ENCODE data around the gene PDZD2. TPM values are rescaled to one million over a fixed set of nuclear protein-coding genes. Genes with fewer than 3 reads are reported as not detected.

PDZD2 gene
- total and polyA plus RNA-seq, 2 experiments from 2014 or later = 8.3 to 16.9 TPM

GRCh38 chr5:31937226-31937625 is 298.3 kb downstream of the PDZD2 start (continued):
- TF ChIP-seq CREB1 (CRISPR knock-in tag; IDR thresholded peaks at IDR 0.05; ENCODE audit: low read depth) = no peak
- no peak for TF ChIP-seq ZNF331 (CRISPR knock-in tag; IDR thresholded peaks at IDR 0.05; ENCODE audit: low read depth)
- no peak for TF ChIP-seq JUNB (IDR thresholded peaks at IDR 0.05; ENCODE audit: unreplicated experiment)
- no peak for TF ChIP-seq ETS1 (IDR thresholded peaks at IDR 0.05)
- TF ChIP-seq ZNF114 (CRISPR knock-in tag; IDR thresholded peaks at IDR 0.05) = no peak
- no peak for TF ChIP-seq STAT1 (IDR thresholded peaks at IDR 0.05; ENCODE audit: unreplicated experiment)
- no peak for TF ChIP-seq EZH2phosphoT487 (IDR thresholded peaks at IDR 0.05; ENCODE audit: unreplicated experiment)
- no peak for TF ChIP-seq POLR2AphosphoS5 (IDR thresholded peaks at IDR 0.05; ENCODE audit: low read depth)

DNA sequence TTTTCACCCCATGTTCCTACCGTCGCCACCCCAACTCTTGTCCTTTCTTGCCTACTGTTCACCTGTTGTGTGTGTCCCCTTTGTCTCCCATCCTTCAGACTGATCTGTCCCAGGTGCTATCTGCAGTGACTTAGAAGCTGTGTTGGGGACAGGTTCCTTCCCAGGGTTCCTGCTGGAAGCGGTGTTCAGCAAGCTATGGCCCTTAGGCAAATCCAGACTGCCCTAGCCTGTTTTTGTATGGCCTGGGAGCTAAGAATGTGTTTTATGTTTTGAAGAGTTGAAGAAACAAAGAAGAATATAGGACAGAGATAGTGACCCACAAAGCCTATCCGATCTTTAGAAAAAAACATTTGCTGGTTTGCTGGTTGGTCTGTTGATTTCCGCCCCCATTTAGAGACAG is 298.8 kb downstream of the PDZD2 start:
- Histone ChIP-seq H4K20me1 (replicated peaks; ENCODE audit: insufficient read depth) (no peaks in the 10 kb centered on the region), H3K27me3 (ENCODE audit: insufficient read depth) (no peaks in the 10 kb centered on the region), H3K27ac (ENCODE audit: low read depth) (no peak overlapping the region), H3K4me2 (no peak overlapping the region), H3K4me1 (ENCODE audit: insufficient read depth) (no peaks in the 10 kb centered on the region), H3F3A (replicated peaks; ENCODE audit: low read depth) (no peaks in the 10 kb centered on the region), H3K4me3 (no peak overlapping the region), H3K36me3 (ENCODE audit: insufficient read depth) (no peaks in the 10 kb centered on the region), H3K9me2 (ENCODE audit: insufficient read depth) (peaks cover 23% of the 10 kb centered on the region; the same call in 1 of the 2 replicates), H2AFZ (no peak overlapping the region), H3K79me2 (replicated peaks; ENCODE audit: insufficient read depth) (no peaks in the 10 kb centered on the region; the same call in 1 of the 2 replicates)
- H3K4me3 Mint-ChIP-seq = no peak overlapping the region
- DNase-seq (ENCODE audit: low spot score) (no peak), ATAC-seq (no peak)
- peaks cover 4% of the 10 kb centered on the region for H3K27me3 Mint-ChIP-seq (ENCODE audit: insufficient read depth, low read depth, poor library complexity)
- H3K4me1 Mint-ChIP-seq = peaks cover 6% of the 10 kb centered on the region; the same call in 2 of the 3 replicates
- TF ChIP-seq REST (IDR thresholded peaks at IDR 0.05; ENCODE audit: unreplicated experiment) = no peak
- TF ChIP-seq JUNB (IDR thresholded peaks at IDR 0.05; ENCODE audit: unreplicated experiment) = no peak
- TF ChIP-seq ZNF114 (CRISPR knock-in tag; IDR thresholded peaks at IDR 0.05) = no peak
- peaks cover 2% of the 10 kb centered on the region; the same call in 1 of the 3 replicates for H3K36me3 Mint-ChIP-seq (ENCODE audit: low read depth)
- H3K9me3 Mint-ChIP-seq = no peaks in the 10 kb centered on the region
- no peak overlapping the region for H3K27ac Mint-ChIP-seq

DNA sequence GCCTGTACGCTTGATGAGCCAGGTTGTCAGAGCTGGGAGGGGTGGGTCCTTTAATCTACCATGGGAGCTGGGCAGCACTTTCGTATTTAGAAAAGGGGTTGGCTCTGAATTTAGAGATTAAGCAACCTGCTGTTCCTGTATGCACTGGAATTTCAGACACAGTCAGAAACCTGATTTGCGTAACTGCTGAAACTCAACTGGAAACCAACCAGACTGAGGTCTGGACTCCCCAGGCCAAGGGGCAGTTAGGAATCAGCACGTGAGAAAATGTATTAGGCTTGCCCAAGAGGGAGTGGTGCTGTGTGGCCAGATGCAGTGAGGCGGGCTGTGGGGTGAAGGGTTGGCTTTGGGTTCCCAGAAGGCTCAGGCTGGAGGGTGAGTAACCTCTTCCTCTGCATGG is 300.2 kb downstream of the PDZD2 start:
- no peaks in the 10 kb centered on the region; the same call in 1 of the 2 replicates for H3K79me2 ChIP-seq (replicated peaks; ENCODE audit: insufficient read depth)
- H3K9me3 Mint-ChIP-seq = no peaks in the 10 kb centered on the region
- ATAC-seq (no peak), DNase-seq (ENCODE audit: low spot score) (no peak)
- no peak overlapping the region for H2AFZ ChIP-seq
- no peaks in the 10 kb centered on the region for H4K20me1 ChIP-seq (replicated peaks; ENCODE audit: insufficient read depth)
- no peak overlapping the region for H3K27ac ChIP-seq (ENCODE audit: low read depth)
- no peak overlapping the region for H3K27ac Mint-ChIP-seq
- H3K4me3 Mint-ChIP-seq = no peak overlapping the region
- peaks cover 2% of the 10 kb centered on the region; the same call in 1 of the 3 replicates for H3K36me3 Mint-ChIP-seq (ENCODE audit: low read depth)
- H3K4me3 ChIP-seq = no peak overlapping the region
- peaks cover 4% of the 10 kb centered on the region for H3K27me3 Mint-ChIP-seq (ENCODE audit: insufficient read depth, low read depth, poor library complexity)
- H3K9me2 ChIP-seq (ENCODE audit: insufficient read depth) = peaks cover 23% of the 10 kb centered on the region; the same call in 1 of the 2 replicates
- no peak overlapping the region for H3K4me2 ChIP-seq
- H3K27me3 ChIP-seq (ENCODE audit: insufficient read depth) = no peaks in the 10 kb centered on the region
- no peaks in the 10 kb centered on the region for H3K4me1 ChIP-seq (ENCODE audit: insufficient read depth)
- H3K36me3 ChIP-seq (ENCODE audit: insufficient read depth) = no peaks in the 10 kb centered on the region
- peaks cover 5% of the 10 kb centered on the region; the same call in 2 of the 3 replicates for H3K4me1 Mint-ChIP-seq
- no peaks in the 10 kb centered on the region for H3F3A ChIP-seq (replicated peaks; ENCODE audit: low read depth)
- TF ChIP-seq JUNB (IDR thresholded peaks at IDR 0.05; ENCODE audit: unreplicated experiment) (no peak), EZH2 (IDR thresholded peaks at IDR 0.05; ENCODE audit: low read depth, unreplicated experiment) (no peak), ZNF114 (CRISPR knock-in tag; IDR thresholded peaks at IDR 0.05) (no peak), STAT1 (IDR thresholded peaks at IDR 0.05; ENCODE audit: unreplicated experiment) (no peak), ETS1 (IDR thresholded peaks at IDR 0.05) (no peak), EZH2phosphoT487 (IDR thresholded peaks at IDR 0.05; ENCODE audit: unreplicated experiment) (no peak)
- TF ChIP-seq, protein P1, sequence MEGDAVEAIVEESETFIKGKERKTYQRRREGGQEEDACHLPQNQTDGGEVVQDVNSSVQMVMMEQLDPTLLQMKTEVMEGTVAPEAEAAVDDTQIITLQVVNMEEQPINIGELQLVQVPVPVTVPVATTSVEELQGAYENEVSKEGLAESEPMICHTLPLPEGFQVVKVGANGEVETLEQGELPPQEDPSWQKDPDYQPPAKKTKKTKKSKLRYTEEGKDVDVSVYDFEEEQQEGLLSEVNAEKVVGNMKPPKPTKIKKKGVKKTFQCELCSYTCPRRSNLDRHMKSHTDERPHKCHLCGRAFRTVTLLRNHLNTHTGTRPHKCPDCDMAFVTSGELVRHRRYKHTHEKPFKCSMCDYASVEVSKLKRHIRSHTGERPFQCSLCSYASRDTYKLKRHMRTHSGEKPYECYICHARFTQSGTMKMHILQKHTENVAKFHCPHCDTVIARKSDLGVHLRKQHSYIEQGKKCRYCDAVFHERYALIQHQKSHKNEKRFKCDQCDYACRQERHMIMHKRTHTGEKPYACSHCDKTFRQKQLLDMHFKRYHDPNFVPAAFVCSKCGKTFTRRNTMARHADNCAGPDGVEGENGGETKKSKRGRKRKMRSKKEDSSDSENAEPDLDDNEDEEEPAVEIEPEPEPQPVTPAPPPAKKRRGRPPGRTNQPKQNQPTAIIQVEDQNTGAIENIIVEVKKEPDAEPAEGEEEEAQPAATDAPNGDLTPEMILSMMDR (conservative IDR thresholded peaks at IDR 0.05; ENCODE audit: low read depth in 2 of 2) = no peak

Measured in GM23338 (cell line).